Thyroid gland (tissue), 4 donors: Measurements from ENCODE around the gene POLR1A. TPM values are rescaled to one million over a fixed set of nuclear protein-coding genes. Genes with fewer than 3 reads are reported as not detected.

Source experiments
- DNase-seq, 2 donors: peaks; one replicate each; pipeline ENCODE4 v3.0.0-alpha.2; 2019
- H3K27ac ChIP-seq, 3 donors: fragments of 200-600 bp; sonication (generic); 1 replicate in 2 of 3; 2 replicates in 1 of 3; pipeline ENCODE4 v1.5.1; 2016 to 2019; ENCODE audit warnings: mild to moderate bottlenecking in 1 of 3, moderate library complexity in 1 of 3
- H3K27me3 ChIP-seq: fragments of 200-600 bp; sonication (generic); one replicate; pipeline ENCODE4 v1.5.1; 2019
- H3K36me3 ChIP-seq, 2 donors: fragments of 200-600 bp; sonication (generic); one replicate each; pipeline ENCODE4 v1.5.1; 2016 to 2019
- H3K4me1 ChIP-seq, 2 donors: fragments of 200-600 bp; sonication (generic); one replicate each; pipeline ENCODE4 v1.5.1; 2017 to 2019
- H3K4me3 ChIP-seq, 3 donors: fragments of 200-600 bp; sonication (generic); replicated peaks in 1 of 3; 1 replicate in 2 of 3; 2 replicates in 1 of 3; pipeline ENCODE4 v1.5.1; 2016; ENCODE audit warnings: mild to moderate bottlenecking in 1 of 3
- H3K9me3 ChIP-seq: fragments of 200-600 bp; sonication (generic); one replicate; pipeline ENCODE4 v1.5.1; 2017
- POLR2A ChIP-seq, 2 donors: fragments of 450-650 bp; IDR thresholded peaks; one replicate each; pipeline ENCODE4 v1.6.1; 2017; ENCODE audit warnings: antibody characterized with exemption in 2 of 2, mild to moderate bottlenecking in 2 of 2, moderate library complexity in 1 of 2
- WGBS, 2 donors: methylation state at CpG; one replicate each; pipeline ENCODE4 v1.1.5; 2017; 5-methylcytosine and 5-hydroxymethylcytosine counted together
- intact Hi-C: fragments of 100-400 bp; cut with DNase I; formaldehyde crosslinking; loops from one replicate; pipeline ENCODE4 v1.15.1; 2023
- total RNA-seq, 4 donors: library from RNA; depleted of rRNA; stranded (reverse); fragments of >200 nt; gene quantifications; one replicate each; pipeline ENCODE4 v1.2.3, GENCODE V29; 2016
- TF ChIP-seq, protein P1 (sequence below), 6 experiments: fragments of 200-600 bp in 3 of 6; fragments of 450-650 bp in 3 of 6; sonication (generic) in 3 of 6; IDR thresholded peaks; one replicate each; pipeline ENCODE4 v1.5.1; 2016 to 2019; ENCODE audit warnings: antibody characterized with exemption in 6 of 6, mild to moderate bottlenecking in 2 of 6, inconsistent platforms in 1 of 6, moderate library complexity in 1 of 6

Gene POLR1A
- total RNA-seq = 10 to 100 TPM; 13.5 to 32.6 (median 24.1) TPM

DNA sequence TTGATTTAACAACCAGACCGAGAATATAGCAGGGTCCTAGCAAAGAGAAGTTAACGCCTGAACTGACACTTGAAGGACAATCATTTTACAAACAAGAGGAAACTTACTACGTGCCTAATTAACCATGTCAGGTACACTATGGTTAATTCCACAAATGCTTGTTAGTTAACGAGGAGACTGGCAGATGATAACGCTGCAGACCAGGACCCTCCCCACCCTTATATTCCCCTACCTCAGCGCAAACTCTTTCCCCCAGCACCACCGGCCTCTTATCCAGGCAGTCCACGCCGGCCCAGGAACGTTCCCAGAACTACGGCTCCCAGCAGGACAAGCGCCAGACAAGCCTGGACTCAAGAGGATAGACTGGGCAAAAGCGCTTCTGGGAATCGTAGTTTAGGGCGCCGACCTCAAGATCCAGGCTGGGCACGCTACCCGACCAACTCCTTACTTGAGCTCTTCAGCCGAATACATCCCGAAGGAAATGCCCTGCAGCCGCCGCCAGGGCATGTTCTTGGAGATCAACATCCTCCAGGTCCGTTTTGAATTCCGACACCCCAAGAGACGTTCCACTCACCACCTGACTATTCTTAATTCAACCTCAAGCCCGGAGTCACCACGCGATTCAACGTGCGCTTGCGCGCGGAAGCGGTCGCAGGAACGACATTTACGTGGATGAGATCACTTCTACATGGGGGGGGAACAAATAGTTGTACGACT, at the start of gene POLR1A:
Gene POLR1A, minus strand, starts transcription at position 635 of the 717 bp plus-strand sequence. Its CDS starts 110 bp downstream, at position 525.
- Histone ChIP-seq H3K4me1 (peaks cover 16 to 26% of the 10 kb centered on the region in 2 donors), H3K36me3 (peaks cover 0 to 6% of the 10 kb centered on the region in 2 donors), H3K9me3 (no peaks in the 10 kb centered on the region), H3K4me3 (peak within 1 kb of the TSS; percentile 60 to 91 (median 85)), H3K27ac (peak within 1 kb of the TSS; percentile 6 to 90 (median 77)), H3K27me3 (no peaks in the 10 kb centered on the region)
- peak; percentile 92 to 93 for DNase-seq
- intact Hi-C loops = no loop called here
- 1% methylated on average over 33 to 38 of the region's 38 CpGs for WGBS, 2 donors
- TF ChIP-seq, protein P1, sequence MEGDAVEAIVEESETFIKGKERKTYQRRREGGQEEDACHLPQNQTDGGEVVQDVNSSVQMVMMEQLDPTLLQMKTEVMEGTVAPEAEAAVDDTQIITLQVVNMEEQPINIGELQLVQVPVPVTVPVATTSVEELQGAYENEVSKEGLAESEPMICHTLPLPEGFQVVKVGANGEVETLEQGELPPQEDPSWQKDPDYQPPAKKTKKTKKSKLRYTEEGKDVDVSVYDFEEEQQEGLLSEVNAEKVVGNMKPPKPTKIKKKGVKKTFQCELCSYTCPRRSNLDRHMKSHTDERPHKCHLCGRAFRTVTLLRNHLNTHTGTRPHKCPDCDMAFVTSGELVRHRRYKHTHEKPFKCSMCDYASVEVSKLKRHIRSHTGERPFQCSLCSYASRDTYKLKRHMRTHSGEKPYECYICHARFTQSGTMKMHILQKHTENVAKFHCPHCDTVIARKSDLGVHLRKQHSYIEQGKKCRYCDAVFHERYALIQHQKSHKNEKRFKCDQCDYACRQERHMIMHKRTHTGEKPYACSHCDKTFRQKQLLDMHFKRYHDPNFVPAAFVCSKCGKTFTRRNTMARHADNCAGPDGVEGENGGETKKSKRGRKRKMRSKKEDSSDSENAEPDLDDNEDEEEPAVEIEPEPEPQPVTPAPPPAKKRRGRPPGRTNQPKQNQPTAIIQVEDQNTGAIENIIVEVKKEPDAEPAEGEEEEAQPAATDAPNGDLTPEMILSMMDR (IDR thresholded peaks at IDR 0.05) = no peak
- TF ChIP-seq POLR2A (IDR thresholded peaks at IDR 0.05) = no peak

DNA sequence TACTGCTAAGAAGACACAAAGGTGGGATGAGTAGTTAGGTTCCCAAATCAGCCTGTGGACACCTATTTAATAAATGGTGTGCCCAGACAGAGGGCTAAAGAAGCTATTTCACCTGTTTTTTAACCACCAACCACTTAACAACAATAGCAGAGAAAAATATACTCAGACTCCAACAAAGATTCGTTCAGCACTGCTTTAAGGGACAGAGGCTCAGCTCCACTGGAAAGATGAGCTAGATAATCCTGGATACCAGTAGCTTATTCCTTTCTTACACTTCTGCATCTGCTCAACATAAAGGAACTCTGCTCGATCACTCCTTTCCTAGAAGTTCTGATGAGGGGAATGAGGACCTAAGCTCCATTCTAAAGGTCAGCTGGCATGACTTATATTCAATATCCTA, 44.8 kb upstream of the POLR1A start:
- Histone ChIP-seq H3K4me3 (no peak overlapping the region), H3K27ac (no peak overlapping the region), H3K4me1 (no peaks in the 10 kb centered on the region), H3K9me3 (no peaks in the 10 kb centered on the region), H3K27me3 (no peaks in the 10 kb centered on the region), H3K36me3 (peaks cover 31 to 57% of the 10 kb centered on the region in 2 donors)
- intact Hi-C loops = no loop called here
- 94 to 100% methylated on average over 2 of the region's 2 CpGs for WGBS, 2 donors
- no peak for DNase-seq
- TF ChIP-seq, protein P1 (IDR thresholded peaks at IDR 0.05) = no peak
- no peak for TF ChIP-seq POLR2A (IDR thresholded peaks at IDR 0.05)

DNA sequence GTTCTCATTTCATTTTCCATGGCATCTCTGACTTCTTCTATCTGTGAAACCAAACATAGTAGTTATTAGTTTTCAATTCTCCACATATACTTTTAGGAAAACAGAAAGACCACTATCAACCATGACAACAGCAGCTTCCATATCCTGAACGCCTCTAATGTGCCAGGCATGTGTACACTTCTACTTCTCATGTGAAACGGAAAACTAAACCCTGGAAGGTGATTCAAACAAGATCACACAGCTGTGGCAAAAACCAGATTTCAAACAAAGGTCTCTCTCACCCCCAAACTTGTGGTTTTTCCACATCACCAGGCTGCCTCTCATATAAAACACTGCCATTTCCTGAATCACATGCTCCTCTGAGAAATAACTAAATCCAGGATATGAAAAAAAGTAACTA, 42.1 kb upstream of the POLR1A start:
- H3K27me3 ChIP-seq = no peaks in the 10 kb centered on the region
- no peaks in the 10 kb centered on the region for H3K9me3 ChIP-seq
- no peak for TF ChIP-seq POLR2A (IDR thresholded peaks at IDR 0.05)
- TF ChIP-seq, protein P1 (IDR thresholded peaks at IDR 0.05) = no peak
- H3K4me3 ChIP-seq = no peak overlapping the region
- H3K27ac ChIP-seq = no peak overlapping the region
- no peaks in the 10 kb centered on the region for H3K4me1 ChIP-seq
- 91 to 93% methylated on average over 2 of the region's 2 CpGs for WGBS, 2 donors
- intact Hi-C loops = no loop called here
- H3K36me3 ChIP-seq = peaks cover 53 to 83% of the 10 kb centered on the region in 2 donors
- DNase-seq = no peak

DNA sequence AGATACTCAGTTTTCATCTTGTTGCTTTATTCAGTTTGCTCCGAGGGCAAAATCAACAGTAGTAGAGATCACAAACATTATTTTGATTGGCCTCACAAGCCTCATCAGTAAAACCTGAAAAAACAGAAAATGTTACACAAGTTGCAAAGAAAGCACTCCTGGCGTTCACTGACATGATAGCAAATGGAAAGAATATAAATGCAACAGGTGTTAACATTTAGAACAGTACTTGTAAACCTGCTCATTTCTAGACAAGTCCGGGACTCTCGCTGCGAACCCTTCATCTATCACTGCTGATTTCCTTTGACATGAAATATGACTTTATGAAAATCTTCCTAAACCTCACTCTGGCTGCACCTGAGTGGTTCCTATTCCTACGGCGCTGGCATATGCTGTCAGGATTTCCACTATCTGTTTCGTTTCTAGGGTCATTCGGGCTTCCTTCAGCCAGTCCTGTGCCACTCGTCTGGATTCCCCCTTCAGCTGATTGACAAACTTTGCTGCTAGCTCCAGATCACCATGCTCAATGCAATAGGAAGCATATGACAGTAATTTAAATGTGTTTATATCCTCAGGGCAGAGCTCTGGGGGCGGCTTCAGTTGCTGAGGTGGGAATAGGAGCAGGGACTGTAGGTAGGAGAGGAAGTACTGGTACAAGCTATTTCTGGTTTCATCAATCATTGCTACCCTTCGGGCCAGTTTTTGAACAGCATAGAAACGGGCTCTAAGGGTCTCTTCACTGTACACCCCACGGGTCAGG, 38.4 kb upstream of the POLR1A start:
- Histone ChIP-seq H3K27me3 (no peaks in the 10 kb centered on the region), H3K4me3 (no peak overlapping the region), H3K9me3 (no peaks in the 10 kb centered on the region), H3K4me1 (no peaks in the 10 kb centered on the region), H3K36me3 (peaks cover 48 to 72% of the 10 kb centered on the region in 2 donors), H3K27ac (no peak overlapping the region)
- intact Hi-C loops = no loop called here
- DNase-seq = no peak
- 88 to 92% methylated on average over 12 to 14 of the region's 14 CpGs for WGBS, 2 donors
- TF ChIP-seq, protein P1 (IDR thresholded peaks at IDR 0.05) = no peak
- TF ChIP-seq POLR2A (IDR thresholded peaks at IDR 0.05) = no peak

DNA sequence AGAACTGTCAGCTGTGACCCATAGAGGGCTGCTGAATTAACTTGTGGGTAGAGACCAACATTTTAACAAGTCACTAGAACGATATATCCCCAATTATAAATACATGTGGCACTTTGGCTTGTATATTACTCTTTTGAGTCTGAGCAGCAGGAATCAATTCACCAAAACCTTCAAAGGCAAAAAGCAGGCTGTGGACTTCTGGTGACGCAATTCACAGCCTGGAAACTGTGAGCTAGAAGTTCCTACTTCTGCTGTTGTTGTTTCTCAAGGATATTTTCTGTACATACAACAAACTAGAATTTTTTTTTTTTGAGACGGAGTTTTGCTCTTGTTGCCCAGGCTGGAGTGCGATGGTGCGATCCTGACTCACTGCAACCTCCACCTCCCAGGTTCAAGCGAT, 37.6 kb upstream of the POLR1A start:
- TF ChIP-seq, protein P1 (IDR thresholded peaks at IDR 0.05) = no peak
- TF ChIP-seq POLR2A (IDR thresholded peaks at IDR 0.05) = no peak
- no peaks in the 10 kb centered on the region for H3K4me1 ChIP-seq
- intact Hi-C loops = no loop called here
- H3K4me3 ChIP-seq = no peak overlapping the region
- H3K36me3 ChIP-seq = peaks cover 45 to 72% of the 10 kb centered on the region in 2 donors
- no peaks in the 10 kb centered on the region for H3K9me3 ChIP-seq
- 93 to 96% methylated on average over 6 of the region's 6 CpGs for WGBS, 2 donors
- no peak for DNase-seq
- H3K27ac ChIP-seq = no peak overlapping the region
- H3K27me3 ChIP-seq = no peaks in the 10 kb centered on the region
